HL-60/S4 treated with phorbol 12-myristate 13-acetate at 8.2 ng/mL for 4 days and 3 days (cell line): ENCODE measurements around the gene PRDM16.

ENCODE experiments used
- in situ Hi-C: fragments of 300-500 bp; cut with MboI; formaldehyde crosslinking; loops from 2 replicates; pipeline ENCODE4 v1.15.0; 2022; ENCODE audit warnings: low sequenced_read_pairs

Gene PRDM16

DNA sequence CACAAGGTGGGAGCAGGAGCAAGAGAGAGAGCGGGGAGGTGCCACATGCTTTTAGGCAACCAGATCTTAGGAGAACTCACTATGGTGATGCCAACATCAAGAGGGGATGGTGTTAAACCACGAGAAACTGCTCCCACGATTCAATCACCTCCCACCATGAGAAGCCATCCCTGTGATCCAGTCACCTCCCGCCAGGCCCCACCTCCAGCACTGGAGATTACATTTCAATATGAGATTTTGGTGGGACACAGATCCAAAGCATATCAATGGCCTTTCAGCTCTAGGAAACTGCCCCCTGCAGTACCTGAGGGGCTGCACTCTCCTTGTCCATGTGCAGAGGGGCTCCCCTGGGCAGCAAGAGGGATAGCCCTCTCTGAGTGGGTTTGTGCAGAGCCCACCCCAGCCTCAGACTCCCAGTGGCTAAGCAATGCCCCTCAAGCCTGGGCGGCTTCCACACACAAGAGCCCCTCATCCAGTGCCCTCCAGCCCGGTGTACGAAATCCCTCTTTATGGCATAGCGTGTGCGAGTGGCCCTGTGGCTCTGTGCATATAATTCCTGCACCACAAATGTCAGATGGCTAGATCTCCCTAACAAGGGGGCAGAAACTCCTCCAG, 15.5 kb upstream of the PRDM16 start:
- in situ Hi-C loops, result no loop called here

DNA sequence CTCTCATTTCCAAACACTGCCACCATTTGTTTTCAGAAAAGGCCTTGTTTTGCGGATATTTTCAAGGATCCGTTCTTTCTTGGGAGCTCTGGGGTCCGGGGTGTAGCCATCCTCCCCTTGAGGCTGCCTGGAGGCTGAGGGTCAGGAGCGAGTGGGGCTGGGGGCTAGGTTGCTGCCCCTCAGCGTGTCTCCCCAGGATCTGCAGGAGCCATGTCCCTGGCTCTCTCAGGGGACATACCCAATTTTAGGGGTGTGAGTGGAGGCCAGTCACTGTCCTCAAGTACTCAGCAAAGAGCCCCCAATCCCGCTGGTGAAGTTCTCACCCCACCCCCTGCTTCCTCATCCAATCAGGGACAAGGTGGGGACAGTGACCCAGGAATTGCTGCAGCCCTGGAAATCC, 15.0 kb upstream of the PRDM16 start:
- in situ Hi-C loops, result no loop called here

- in situ Hi-C loops, result no loop called here
These were observed 14.5 kb upstream of the PRDM16 start for GRCh38 chr1:3054474-3054873.

DNA sequence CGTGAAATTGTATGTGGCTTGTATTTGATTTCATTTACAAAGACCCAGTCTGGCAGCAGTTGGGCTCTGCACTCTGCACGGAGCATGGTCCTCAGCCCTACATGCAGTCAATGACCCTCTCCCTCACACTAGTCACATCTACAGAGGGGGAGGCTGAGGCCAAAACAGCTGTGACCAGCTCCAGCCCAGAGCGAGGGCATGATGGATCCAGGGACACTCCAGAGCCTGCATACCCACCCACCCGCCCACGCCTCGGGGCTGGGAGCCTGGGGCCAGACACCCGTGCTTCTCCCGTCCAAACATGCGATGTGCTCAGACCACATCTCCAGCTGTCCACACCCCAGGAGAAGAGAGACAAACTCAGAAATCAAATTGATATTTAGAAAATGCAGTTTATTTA, 14.0 kb upstream of the PRDM16 start:
- in situ Hi-C loops, result no loop called here

- in situ Hi-C loops, result no loop called here
These were observed 12.4 kb upstream of the PRDM16 start for GRCh38 chr1:3056641-3057040.

DNA sequence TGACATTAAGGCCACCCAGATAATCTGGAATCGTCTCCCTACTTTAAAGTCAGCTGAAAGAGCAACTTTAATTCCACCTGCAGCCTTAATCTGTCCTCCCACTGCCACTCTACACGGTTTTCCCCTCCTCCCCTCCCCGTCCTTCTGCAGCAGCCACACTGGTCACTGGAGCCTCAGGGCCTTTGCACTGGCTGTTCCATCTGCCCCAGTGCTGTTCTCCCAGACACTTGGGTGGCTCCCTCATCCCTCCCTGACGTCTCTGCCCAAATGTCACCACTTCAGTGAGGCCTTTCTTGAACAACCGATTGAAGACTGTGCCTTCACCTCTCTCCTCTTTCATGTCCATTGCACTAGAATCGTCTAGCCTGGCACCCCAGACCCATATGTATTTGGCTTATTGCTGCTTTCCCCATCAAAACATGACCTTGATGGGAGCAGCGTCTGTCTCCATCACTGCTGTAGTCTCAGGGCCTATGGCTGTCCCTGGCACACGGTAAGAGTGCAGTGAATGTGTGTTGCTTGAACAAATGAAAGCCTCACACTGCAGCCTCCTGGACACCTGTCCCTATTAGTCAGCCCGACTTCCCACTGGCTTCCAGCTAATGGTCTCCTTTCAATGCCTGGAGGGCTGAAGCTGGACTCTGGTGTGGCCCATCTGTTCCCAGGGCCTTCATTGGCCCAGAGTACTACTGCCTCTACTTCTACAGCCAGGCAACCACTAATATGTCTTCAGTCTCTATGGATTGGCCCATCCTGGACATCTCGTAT, 10.6 kb upstream of the PRDM16 start:
- in situ Hi-C loops, result no loop called here

- in situ Hi-C loops, result no loop called here
These were observed 8.9 kb upstream of the PRDM16 start for GRCh38 chr1:3060127-3060526.

- in situ Hi-C loops, result no loop called here
These were observed 8.1 kb upstream of the PRDM16 start for GRCh38 chr1:3060601-3061551.

DNA sequence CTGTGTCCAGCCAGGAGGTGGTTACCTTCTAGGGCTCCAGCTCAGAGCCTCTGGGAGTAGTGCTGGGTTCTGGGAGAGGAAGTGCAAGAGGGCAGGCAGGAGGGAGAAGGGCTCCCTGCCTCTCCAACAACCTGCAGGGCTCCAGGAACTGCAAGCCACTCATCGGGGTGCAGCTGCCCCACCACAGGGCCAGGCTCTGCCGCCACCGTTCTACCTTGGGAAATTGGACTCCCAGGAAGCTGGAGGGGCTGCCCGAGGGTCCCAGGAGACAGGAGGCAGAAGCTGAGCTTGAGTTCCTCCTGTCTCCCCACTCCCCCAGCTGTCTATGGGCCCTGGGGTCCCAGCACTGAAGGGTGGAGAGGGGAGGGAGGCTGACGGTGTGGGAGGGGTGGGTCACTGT, 7.4 kb upstream of the PRDM16 start:
- in situ Hi-C loops, result no loop called here

DNA sequence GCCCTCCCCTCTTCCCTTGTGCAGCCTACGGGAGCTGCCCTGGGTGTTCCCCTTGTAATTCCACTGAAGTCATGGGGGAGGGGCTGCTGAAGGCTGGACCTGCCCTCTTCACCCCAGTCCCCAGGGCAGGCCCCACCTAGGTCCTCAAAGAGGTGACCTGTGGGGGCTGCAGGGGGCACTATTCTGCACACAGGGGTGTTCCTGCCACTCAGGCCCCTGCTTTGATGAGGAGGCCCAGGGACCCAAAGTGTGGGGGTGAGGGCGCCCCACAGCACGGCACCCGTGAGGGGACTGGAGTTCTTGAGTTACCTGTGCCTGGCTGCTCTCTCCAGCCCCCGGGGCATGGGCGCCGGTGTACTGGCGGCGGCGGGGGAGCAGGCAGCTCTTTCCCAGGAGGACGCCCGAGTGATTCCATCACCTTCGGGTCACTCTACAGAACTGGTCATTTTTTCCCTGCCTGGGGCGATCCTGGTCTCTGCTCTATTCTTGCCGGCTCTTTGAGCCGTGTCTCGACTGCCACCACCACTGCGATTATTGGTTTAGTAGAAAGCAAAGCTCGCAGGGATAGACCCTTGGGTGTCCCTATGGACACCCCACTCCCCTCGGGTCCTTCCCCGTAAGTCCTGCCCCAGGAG, 6.9 kb upstream of the PRDM16 start:
- in situ Hi-C loops, result no loop called here

DNA sequence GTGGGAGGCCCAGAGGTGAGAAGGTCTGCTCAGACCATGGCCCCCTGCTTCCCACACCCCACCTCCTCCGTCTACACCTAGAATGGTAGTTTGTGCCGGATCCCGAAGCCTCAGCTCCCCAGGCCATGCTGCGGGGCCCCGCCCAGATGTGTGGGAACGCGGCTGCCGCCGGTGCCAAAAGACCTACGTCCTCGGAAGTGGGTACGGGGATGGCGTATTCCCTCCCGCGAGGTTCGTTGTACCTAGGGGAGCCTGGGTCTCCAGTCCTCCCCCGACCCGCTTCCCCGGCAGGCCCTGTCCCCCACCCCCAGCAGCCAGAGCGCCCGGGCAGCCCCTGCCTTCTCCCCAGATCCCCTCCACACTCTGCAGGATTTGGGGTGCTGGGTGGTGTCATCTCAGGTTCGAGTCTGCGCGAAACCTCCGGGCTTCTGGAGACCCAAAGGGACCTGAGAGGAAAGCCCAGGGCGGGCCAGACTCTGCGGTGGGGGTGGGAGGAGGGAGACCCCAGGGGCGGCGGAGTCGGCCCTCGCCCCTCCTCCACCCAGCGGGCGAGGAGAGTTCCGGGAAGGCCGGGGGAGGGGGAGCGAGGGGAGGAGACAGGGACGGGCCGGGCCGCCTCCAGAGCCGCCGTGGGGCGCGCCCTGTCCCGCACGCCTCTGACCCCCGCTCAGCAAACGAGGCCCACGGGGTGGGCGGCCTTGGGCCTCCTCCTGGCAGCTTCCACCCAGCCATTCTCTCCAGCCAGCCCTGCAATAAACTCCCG, 6.2 kb upstream of the PRDM16 start:
- in situ Hi-C loops, result no loop called here

DNA sequence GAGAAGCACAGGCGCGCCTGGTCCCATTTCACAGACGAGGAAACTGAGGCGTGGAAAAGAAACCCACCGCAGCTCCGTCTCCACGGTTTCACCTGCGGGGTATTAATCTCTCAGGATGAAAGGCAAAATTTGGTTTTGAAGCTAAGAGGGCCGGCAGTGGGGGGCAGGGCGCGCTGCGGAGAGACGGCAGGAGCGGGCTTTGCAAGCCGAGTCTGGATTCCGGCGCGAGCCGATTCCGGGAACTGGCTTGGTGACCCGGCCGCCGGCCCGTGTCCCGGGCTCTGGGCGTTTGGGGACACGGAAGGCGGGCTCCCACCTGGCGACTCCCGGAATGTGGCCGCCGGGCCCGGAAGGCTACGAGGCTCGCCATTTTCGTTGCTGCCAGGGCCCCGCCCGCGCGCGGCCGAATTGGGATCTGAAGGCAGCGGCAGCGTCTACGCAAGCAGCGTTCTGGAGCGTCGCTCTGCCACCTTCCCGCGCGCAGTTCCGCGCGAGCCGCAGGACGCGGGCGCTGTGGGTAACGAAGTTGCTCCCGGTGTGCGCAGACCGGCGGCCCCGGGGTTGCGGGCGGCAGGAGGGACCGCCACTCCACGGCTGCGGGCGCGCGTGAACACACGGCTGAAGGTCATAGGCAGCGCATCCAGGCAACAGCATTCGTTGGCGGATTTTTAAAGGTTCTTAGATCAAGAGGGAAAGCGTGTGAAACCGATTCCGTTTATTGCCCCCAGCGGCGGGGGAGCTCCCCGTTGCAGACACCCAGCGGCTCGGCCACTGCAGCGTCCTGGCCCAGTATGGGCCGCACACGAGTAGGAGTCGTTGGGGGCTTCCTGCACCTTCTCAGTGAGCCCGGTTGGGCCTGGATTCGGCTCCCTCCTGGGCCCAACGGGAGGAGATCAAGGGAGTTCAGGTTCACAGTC, 5.4 kb upstream of the PRDM16 start:
- in situ Hi-C loops, result no loop called here

- in situ Hi-C loops, result no loop called here
These were observed 4.6 kb upstream of the PRDM16 start for GRCh38 chr1:3064296-3064850.

- in situ Hi-C loops, result no loop called here
These were observed 4.1 kb upstream of the PRDM16 start for GRCh38 chr1:3064901-3065300.

DNA sequence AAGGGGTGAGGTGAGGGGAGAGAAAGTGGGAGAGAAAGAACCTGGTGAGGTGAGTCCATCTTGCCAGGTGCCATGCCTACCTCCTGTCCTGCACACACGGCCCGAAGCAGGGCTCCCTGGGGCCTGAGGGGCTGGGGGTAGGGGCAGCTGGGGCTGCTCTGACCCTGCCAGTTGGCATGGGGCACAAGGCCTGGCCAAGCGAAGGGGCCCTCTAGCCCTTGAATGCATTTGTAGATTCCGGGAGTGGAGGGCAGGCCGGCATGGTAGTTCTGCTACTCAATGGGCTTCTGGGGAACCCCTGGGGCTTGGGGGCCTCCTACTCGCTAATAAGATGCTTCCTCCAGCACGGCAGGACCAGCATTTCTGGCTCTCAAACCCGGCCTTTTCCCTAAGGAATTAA, 3.6 kb upstream of the PRDM16 start:
- in situ Hi-C loops, result no loop called here

- in situ Hi-C loops, result no loop called here
These were observed 3.2 kb upstream of the PRDM16 start for GRCh38 chr1:3065797-3066196.

- in situ Hi-C loops, result no loop called here
These were observed 2.7 kb upstream of the PRDM16 start for GRCh38 chr1:3066250-3066711.

DNA sequence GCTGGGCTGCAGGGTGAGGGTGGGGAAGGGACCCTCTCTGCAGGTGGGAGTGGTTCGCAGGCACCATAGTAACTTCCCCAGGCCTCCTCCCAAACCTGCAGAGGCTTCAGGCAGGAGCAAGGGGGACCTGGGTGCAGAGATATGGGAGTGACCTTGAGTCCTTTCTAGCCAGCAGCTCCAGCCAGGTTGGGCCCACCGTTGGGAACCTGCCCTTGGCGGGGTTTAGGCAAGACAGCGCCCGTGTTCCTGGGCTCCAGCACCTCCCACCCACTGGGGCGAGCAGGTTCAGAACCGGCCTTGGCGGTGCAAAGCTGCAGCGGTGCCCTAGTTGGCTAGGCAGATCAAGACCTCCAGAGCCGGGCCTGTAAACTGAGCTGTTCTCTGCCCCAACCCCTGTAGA, 2.2 kb upstream of the PRDM16 start:
- in situ Hi-C loops, result no loop called here

DNA sequence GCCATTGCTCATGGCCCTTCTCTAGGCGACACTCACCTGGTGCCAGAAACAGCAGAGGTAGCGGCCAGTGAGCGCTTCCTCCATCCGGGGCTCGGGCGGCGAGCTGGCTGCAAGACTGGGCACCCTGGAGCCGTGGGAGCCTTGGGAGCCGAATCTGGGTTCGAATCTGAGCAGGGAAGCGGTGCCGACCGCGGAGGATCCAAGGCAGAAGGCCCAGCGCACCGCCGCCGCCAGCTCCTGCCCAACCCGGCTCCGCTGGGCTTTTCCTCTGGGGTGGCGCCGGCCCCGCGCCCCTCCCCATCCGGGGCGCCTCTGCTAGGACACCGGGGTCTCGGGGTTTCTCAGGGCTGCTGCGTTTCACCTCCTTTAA, 1.7 kb upstream of the PRDM16 start:
- in situ Hi-C loops, result no loop called here
